Measurements from ENCODE around the gene LTBP3.
A peak's percentile ranks its signal among the peaks of the same experiment; 100 is the strongest.

The LTBP3 gene

DNA sequence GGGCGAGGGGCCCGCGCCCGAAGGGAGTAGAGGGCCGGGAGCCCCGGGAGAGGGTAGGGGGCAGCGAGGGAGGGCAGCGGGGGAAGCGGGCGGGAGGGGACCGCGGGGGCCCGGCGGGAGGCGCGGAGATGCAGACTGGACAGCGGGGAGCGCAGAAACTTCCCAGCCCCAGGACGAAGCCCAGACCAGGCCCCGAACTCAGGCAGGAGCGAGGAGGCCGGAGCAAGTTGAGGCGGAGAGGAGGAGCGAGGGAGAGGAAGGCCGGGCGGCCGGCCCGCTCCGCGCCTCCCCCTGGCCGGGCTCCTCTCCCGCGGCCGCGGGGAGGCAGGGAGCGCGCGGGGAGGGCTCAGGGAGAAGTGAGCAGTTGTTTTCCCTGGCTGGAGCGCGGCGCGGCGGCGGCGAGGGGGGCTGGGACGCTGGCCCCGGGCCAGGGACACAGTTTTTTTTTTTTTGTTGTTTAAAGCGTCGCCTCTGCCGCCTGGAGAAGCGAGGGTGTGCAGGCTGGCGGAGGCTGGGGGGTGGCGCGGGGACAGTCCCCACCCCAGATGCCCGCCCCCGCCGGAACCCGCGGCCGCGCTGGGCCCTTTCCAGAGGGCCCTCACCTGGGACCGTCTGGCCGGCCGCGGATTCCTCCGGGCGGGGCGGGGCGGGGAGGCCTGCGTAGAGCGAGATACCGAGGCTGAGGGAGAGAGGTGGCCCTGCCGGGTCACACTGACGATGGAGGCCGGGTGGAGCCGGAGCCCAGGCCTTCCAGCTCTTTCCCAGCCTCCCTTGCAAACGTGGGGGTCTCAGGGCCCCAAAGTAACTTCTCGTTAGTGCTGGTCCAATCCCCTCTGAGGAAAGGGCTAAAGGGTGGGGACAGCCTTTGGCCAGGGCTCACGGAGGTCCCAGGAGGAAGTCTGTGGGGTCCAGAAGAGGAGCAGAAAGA lies at the start of gene LTBP3:
LTBP3 (minus strand) TSS at position 358 of the 928 bp plus-strand sequence. CDS start 400 bp downstream, outside the sequence.
- no peak for DNase-seq

DNA sequence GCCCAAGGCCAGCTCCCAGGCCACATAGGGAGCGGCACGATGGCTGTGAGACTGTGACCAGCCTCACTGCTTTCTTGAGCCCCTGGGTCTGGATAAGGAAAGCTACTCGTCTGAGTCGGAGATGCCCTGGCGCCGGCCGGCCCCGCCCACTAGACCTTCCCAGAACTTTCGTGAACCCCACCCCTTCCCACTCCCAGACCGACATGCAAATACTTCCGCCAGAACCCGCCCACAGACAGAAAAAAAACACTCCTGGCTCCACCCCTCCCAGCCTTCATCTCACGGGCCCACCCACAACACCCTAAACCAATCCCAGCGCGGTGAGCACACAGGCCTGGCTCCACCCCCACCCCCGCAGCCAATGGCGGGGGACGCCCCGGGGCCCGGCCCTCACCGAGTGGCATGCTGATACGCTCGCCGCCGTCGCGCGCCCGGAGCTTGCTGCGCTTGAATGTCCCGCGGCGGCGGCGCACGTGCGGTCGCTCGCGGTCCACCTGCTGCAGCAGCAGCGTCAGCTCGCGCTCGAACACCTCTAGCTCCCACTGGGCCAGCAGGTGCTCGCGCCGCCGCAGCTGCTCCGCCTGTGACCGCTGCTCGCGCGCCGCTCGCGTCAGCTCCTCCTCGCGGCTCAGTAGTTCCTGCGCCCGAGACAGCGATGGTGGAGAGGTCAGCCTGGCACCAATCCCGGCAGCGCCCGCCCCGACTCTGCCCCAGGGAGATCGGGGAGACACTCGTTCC lies 48.9 kb upstream of the LTBP3 start:
- DNase-seq, result peak; percentile 68 to 95

DNA sequence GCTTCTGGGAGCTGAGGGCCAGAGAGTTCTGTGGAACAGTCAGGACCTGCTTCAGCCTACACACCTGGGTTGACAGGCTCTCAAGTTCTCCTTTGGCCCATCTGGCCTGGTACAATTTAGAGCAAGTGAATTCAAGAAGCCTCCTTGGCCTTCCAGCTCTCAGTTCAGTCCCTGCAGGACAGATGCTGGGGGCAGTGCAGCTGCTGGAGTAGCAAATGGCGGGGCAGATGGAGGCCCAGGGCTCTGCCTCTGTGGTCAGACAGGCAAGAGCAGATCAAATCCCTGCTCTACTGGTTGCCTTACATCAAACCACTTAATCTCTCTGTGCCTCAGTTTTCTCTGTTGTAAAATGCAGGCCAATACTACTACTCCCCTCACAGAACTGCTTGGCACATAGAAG lies 46.1 kb upstream of the LTBP3 start:
- no peak for DNase-seq

DNA sequence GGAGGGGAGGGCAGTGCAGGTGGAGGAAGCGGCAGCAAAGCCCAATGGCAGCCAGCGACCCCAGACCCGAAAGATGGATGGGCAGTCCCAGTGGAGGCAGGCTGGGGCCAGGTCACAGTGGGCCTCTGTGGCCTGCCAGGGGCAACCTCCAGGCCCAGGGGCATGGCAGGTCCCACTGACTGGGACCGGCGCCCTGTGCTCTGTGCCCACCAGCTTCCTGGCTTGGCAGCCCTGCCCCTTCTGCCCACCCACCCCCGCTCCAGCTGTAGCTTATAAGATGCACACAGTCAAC lies 41.7 kb upstream of the LTBP3 start:
- DNase-seq, result no peak

DNA sequence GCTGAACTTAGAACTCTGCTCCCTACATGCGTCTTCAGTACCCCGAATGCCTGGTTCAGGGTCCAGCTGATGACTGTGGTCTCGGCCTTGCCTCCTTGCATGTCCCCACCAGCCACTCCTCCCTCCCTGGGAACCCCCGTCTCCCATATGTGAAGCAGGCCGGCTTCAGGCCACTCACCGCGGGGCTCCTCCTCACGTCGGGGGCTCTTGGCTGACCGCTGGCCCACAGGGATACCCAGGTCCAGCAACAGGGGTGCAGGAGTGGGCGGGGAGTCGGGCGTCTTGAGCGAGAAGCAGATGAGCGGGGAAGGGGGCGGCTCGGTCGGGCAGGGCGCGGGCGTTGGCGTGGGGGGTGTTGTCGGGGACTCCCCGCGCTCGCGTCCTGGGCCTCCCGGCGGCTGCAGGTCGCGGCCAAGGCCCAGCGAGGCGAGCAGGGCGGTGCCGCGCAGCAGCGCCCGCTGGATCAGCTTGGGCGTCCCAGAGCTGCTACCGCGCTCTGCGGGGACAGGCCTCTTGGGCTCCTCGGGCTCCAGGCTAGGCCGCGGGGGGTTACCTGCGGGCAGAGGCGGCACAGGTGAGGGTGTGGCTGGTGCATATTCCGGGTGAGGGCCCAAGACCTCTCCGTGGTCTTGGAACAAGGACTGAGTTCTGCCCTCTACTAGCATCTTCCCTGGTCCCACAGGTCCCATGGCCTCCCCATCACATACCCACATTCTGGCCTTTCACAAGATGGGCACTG lies 41.2 kb upstream of the LTBP3 start:
- DNase-seq, result no peak

DNA sequence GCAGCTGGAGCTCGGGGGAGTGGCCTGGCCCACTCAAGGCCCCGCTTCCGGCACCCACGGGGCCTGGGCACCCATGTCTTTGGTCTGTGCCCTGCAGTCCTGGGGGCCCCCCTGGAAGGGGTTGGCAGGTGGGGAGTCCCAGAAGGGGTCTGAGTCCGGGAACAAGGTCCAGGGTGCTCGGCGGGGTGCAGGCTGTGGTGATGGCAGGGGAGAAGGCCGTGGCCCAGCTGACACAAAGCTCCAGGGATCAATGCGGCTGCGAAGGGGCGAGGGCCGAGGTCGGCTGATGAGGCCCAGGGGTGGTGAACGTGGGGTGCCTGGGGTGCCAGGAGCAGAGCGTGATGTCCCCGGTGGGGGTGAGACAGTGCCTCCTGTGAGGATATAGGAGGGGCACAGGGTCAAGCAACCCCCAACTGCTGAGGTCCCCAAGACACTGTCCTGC lies 40.1 kb upstream of the LTBP3 start:
- no peak for DNase-seq

DNA sequence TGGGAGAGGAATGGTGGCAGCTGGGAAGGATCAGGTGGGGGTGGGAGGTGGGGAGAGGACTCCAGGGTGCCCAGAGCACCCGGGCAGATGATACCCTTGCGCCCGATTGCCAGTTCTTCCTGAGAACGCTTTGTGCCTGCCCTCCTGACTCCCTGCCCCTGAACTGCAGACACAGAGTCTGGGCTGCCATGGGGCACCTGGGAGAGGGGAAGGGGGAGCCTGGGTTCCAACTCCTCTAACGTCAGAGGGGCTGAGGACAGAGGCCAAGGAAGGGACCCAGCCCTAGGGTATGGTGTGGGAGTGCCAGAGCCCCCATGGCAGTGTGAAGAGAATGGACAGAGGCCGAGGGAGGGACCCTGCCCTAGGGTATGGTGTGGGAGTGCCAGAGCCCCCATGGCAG lies 38.4 kb upstream of the LTBP3 start:
- no peak for DNase-seq

DNA sequence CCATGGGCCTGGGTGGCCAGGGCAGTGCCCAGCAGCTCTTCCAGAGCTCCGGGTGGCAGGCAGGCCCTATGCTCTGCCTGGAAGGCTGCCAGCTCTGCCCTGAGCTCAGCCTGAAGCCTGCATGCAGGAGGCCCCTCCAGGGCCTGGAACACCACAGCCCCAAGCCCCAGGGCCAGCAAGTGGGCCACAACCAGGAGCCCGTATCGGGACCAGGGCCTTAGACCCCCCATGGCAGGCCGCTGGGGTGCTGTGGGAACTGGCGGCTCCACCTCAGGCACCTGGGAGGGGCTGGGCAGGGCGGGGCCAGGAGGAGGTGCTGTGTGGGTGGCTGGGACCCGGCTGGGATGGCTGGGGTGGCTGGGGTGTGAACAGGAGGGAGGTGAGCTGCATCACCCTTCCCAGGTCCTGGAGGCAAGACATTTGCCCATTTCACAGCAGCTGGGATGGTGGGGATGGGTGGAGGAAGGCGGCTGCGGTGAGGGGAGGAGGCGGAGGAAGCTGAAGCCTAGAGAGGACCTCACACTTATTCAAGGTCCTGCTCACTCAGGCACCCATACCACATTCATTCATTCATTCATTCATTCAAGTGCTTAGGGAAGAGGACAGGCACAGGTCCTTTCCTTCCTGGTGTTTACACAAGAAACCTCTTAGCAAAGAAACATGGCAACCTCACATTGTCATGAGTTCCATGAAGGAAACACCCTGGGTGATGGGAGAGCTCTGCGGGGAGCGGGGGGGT lies 37.6 kb upstream of the LTBP3 start, which contains the start of gene KCNK7:
KCNK7 (minus strand) TSS at position 258 of the 739 bp plus-strand sequence; CDS start at position 230, 28 bp downstream.
- DNase-seq, result no peak

DNA sequence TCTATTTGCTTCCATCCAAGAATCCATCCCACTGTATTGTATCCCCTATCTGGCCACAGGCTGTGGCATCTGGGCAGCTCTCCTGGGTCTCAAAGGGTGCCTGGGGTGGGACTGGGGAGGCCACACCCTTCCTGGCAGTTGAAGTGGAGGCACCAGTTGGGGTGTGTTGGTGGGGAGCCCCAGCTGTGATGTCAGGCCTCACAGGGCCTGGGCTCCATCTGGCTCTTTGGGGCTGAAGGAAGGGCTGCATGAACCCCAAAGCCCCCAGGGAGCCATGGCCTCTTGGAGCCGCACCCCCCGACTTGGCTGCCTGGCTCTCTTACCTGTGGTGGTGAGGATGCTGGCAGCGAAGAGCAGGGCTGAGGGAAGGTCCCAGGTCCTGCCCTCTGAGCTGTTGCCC lies 37.0 kb upstream of the LTBP3 start:
- DNase-seq, result no peak

DNA sequence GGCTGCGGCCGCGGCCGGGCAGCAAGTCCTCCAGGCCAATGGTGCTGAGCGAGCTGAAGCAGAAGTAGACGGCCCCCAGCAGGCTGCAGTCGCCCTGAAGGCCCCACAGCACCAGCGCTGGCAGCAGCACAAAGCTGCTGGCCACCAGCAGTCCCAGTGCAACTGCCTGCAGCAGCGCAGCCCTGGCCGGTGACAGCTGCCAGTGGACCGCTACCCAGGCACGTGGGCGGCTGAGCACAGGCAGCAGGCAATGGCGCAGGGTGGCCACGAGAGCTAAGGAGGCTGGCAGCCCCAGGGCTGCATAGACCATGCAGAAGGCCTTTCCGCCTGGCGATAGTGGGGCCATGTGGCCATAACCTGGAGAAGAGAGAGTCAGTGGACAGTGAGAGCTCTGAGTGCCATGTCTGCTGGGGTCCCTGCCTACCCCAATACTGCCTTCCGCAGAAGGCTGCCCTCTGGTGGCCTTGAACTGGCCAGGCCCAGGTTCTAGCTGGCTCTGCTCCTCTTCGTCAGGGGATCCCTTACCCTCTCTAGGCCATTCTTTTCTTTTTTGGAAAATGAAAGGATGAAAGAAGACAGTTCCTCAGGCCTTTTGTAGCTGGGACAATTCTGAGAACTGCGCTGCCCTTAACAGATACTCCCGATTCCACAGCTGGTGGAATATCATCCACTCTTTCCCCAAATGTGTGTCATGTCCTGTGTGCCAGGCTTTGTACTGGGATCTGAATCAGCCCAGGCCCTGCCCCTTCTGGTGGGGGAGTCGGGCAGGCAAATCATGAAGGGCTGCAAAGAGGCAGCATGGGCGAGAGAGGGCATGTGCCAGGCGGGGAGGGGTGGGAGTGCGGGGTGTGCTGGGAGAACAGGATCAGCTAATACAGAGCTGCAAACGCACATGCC lies 35.6 kb upstream of the LTBP3 start:
- no peak for DNase-seq

DNA sequence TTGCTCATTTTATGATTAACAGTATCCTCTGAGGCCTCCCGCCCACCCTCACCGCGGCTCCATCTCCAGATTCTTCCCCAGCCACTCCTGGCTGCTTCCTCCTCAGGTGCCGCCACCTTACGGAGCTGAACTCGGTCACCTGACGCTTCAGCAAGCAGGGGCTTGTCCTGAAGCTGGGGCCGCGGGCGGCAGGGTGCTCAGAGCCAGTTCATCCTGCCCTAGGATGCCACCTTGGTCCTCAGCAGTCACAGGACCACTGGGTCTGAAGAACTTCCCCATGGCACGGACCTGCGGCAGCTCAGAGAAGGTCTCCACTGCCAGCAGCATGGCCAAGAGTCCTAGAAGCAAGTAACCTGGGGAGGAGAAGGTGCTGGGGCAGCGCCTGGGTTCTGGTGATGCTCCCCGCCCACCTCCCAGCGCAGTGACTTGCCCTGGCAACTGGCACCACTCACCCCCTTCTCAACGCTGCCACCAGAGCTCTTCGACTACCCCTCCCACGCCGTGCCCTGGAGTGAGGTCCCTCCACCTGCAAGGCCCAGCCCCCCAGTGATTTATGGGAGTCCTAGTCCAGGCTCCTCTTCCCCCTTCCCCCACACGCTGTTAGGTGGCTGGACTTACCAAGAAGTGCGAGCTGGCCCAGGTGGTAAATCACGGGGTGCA lies 34.8 kb upstream of the LTBP3 start:
- no peak for DNase-seq

DNA sequence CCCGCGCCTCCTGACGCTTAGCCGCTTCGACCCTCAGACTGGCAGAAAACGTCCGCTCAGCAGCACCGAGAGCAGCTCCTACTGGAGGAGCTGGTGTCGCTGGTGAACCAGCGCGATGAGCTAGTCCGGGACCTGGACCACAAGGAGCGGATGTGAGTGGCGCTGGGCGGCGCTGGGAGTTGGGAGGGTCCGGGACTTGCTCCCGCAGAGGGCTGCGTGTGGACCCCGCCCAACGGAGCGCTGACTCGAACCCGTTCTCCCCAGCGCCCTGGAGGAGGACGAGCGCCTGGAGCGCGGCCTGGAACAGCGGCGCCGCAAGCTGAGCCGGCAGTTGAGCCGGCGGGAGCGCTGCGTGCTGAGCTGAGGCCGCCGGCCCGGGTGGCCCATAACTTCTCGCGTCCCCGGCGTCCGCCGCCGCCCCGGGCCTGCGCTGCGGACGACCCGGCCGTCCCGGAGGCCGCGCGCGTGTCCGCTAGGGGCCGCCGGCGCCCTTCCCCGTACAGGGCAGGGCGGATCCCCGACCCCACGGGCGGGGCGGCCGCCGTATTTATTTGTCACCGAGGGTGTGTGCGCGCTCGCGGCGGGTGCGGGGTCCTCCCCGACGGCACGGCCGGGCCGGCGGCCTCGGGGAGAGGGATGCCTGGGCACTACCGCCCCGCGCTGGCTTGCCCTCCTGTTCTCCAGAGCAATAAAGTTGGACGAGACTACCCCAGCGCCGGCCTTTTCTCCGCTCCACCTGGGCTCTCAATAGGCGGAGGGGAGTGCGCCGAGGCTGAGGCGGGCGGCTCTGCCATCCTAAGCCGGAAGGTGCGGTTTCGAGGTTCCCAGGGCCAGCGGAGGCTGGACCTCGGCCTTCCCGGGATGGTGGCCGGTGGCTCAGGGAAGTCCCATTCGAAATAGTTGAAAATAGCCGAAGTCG lies 34.0 kb upstream of the LTBP3 start:
- DNase-seq, result no peak

DNA sequence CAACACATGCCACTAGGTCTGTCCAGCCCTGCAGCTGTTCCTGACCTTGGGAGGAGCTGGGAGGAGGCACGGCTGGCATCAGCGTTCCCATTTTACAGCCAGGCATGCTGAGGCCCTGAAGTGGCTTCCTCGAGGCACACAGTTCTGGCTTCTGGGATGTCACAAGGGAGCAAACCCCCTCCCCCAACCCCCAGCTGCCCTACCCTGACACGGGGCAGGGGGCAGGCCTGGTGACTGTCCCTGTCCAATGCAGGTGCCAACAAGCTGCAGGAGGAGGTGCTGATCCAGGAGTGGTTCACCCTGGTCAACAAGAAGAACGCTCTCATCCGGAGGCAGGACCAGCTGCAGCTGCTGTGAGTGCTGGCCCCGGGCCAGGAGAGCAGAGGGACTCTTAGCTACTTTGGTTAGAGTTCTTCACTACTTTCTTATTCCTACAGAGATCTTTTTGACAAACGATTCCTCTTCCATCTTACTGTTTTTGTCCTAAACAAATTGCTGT lies 32.1 kb upstream of the LTBP3 start:
- no peak for DNase-seq

DNA sequence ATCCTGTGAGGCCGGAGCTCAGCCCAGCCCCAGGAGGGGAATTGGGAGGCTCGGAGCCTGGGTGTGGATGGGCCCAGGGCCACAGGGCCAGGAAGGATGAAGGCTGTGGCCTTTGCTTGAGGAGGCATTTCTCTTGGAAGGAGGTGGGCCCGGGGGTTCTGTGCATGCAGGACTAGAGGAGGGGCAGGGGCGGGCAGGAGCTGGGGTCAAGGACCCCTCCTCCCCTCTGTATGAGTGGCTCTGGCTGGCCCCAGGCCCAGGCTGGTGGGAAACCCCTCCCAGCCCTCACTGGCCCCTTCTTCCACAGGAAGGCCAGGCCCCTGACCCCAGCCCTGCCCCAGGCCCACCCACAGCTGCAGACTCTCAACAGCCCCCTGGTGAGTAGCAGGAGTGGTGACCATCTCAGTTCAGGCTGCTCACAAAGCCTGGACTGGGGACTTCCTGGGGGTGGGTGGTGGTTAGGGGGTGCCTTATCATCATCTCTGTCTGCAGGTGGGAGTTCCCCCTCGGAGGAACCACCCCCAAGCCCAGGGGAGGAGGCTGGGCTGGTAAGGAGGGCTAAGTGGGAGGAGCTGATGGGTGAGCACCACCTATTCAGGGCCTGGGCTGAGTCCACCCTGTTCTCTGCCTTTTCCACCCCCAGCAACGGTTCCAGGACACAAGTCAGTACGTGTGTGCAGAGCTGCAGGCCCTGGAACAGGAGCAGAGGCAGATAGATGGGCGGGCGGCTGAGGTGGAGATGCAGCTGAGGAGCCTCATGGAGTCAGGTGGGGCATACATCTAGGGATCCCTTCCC lies 31.5 kb upstream of the LTBP3 start:
- no peak for DNase-seq

DNA sequence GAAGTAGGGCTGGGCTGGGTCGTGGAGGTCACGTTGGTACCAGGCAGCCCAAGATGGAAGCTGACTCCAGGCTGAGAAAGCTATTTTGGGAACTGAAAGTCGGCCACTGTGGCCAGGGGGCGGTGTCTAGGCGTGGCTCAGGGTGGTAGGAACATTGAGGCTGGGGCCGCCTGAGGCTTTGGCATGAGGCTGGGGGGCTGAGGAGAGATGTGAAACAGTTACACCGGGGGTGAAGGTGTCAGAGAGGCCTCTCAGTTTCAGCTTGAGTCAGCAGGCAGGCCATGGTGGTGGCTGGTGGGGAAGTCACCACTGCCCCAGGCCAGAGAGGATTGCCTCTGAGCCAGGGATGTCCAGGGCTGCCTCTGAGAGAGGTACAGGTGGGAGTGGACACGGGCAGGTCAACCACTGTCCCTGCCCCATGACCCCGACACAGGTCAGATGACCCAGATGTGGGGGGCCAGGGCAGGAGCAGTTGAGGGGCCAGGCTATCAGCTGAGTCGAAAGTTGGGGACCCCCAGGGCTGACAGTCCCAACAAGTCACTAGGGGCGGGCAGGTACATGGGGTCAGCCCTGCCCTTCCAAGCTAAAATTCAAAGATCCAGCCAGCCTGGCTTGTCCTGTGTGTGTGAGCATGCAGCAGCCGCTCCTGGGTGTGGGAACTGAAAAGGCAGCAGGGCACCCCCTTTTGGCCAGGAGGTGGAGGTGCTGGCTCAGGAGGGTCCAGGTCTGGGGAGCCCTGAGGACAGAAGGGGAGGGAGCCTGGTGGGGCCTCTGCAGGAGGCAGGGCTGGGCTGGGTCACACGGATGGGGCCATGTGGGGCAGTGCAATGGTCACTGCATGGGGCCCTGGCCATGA lies 30.3 kb upstream of the LTBP3 start:
- DNase-seq, result no peak

DNA sequence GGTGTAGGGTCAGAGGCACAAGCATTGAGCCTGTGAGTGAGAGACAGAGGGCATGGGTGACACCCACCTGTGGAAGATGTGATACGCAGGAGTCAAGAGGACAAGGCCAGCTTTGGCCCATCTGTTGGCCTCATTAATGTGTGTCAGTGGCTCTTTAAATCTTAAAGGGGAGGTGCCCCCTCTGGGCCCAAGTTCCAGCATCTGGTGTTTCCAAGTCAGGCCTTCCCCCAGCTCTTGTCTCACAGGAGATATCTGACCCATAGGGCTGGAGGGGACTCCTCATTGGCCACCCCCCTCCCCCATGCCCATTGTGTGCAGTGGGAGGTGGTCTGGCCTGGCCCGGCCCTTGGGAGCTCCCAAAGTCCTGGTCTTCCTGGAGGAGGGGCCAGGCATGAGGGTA lies 28.5 kb upstream of the LTBP3 start:
- no peak for DNase-seq

DNA sequence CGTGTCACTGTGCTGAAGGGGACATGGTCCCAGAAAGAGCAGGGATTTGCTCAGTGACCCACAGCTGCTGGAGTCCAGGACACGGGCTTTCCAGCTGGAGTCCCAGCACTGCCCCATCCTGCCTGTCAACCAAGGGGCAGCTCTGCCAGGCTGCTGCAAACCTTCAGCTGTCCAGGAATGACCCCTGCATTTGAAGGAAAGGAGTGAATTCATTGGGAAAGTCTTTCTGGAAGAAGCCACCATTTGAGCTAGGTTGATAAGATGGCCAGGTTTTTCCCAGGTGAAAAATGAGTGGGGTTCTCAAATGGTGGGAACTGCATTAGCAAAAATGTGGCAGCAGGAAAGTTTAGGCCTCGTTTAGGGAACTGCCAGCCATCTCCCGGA lies 28.1 kb upstream of the LTBP3 start:
- DNase-seq, result no peak
